ENCODE results near the gene TST. TPM values are rescaled to one million over a fixed set of nuclear protein-coding genes. Genes with fewer than 3 reads are reported as not detected.

The TST gene
- total and polyA plus RNA-seq, 10 of the 15 experiments (the other 5 are each of a cell fraction or from before 2014, with no cell fraction given), result 2.4 to 24.6 (median 10.4) TPM

DNA sequence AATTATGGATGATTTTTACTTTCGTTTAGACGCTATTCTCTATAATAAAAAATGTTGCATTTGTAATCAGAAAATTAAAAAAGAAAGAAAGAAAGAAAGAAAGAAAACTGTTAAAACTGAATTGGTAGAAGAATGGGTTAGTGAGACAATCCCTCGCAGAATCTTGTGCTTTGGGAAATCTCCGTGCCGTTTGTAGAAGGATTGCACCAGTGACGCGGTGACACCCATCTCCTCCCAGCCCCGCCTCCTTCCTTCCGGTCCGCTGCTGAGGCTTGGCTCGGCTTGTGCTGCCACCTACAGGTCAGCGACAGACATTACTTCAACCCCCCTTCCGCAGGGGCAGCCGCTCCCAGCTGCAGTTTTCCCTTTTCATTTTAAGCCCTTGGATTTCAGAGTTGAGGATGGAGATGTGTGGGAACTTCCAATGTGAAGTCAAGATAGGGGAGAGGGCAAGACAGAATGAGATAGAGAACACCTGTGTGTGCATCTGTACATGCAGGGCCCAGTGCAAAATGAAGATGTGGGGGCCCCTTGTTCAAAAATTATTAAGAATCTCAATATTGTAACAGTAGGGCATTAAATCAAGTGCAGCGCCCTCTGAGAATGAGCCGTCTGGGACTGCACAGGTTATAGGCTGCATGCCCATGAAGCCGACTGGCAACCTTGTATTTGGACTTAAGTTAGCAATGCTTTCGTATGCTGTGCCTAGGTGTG, 41.1 kb downstream of the TST start (continued):
- TF ChIP-seq ASH2L (IDR thresholded peaks at IDR 0.05; ENCODE audit: borderline replicate concordance, low read depth), result no peak
- peak; percentile 67 for TF ChIP-seq MXI1 (IDR thresholded peaks at IDR 0.05; ENCODE audit: low read depth, low read length)
- TF ChIP-seq SMC3 (IDR thresholded peaks at IDR 0.05; ENCODE audit: borderline replicate concordance, low read length), result peak; percentile 96
- peak; percentile 85 for TF ChIP-seq PKNOX1 (IDR thresholded peaks at IDR 0.05)
- TF ChIP-seq, protein P1, sequence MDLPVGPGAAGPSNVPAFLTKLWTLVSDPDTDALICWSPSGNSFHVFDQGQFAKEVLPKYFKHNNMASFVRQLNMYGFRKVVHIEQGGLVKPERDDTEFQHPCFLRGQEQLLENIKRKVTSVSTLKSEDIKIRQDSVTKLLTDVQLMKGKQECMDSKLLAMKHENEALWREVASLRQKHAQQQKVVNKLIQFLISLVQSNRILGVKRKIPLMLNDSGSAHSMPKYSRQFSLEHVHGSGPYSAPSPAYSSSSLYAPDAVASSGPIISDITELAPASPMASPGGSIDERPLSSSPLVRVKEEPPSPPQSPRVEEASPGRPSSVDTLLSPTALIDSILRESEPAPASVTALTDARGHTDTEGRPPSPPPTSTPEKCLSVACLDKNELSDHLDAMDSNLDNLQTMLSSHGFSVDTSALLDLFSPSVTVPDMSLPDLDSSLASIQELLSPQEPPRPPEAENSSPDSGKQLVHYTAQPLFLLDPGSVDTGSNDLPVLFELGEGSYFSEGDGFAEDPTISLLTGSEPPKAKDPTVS (IDR thresholded peaks at IDR 0.05; ENCODE audit: low read depth, low read length), result no peak
- TF ChIP-seq NR2C2 (IDR thresholded peaks at IDR 0.05; ENCODE audit: borderline replicate concordance, control insufficient read depth, insufficient read length, low read depth), result no peak
- TF ChIP-seq CREB1 (IDR thresholded peaks at IDR 0.05; ENCODE audit: low read depth), result peak; percentile 81
- TF ChIP-seq NBN (IDR thresholded peaks at IDR 0.05), result peak; percentile 43; the same call in 1 of the 2 replicates
- 0 out of 2 replicates have a peak, but pooled peaks have one; percentile 33 for TF ChIP-seq FOXM1 (IDR thresholded peaks at IDR 0.05; ENCODE audit: low read depth, low read length)
- no peak for TF ChIP-seq CEBPB (IDR thresholded peaks at IDR 0.05; ENCODE audit: borderline replicate concordance in 1 of 2, low read depth in 2 of 2, low read length in 2 of 2)
- TF ChIP-seq, protein P2, sequence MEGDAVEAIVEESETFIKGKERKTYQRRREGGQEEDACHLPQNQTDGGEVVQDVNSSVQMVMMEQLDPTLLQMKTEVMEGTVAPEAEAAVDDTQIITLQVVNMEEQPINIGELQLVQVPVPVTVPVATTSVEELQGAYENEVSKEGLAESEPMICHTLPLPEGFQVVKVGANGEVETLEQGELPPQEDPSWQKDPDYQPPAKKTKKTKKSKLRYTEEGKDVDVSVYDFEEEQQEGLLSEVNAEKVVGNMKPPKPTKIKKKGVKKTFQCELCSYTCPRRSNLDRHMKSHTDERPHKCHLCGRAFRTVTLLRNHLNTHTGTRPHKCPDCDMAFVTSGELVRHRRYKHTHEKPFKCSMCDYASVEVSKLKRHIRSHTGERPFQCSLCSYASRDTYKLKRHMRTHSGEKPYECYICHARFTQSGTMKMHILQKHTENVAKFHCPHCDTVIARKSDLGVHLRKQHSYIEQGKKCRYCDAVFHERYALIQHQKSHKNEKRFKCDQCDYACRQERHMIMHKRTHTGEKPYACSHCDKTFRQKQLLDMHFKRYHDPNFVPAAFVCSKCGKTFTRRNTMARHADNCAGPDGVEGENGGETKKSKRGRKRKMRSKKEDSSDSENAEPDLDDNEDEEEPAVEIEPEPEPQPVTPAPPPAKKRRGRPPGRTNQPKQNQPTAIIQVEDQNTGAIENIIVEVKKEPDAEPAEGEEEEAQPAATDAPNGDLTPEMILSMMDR (IDR thresholded peaks at IDR 0.05 in 2 of 3, conservative IDR thresholded peaks at IDR 0.05 in 1 of 3; ENCODE audit: control insufficient read depth in 2 of 3, extremely low read depth in 1 of 3, insufficient read depth in 1 of 3, low read depth in 3 of 3, low read length in 3 of 3), result peak; percentile 84 to 99 (median 91)
- TF ChIP-seq RELB (IDR thresholded peaks at IDR 0.05; ENCODE audit: low read depth), result peak; percentile 44; the same call in 1 of the 2 replicates
- peak; percentile 53; the same call in 1 of the 2 replicates for TF ChIP-seq YY1 (IDR thresholded peaks at IDR 0.05; ENCODE audit: low read depth, low read length)
- TF ChIP-seq, protein P3, sequence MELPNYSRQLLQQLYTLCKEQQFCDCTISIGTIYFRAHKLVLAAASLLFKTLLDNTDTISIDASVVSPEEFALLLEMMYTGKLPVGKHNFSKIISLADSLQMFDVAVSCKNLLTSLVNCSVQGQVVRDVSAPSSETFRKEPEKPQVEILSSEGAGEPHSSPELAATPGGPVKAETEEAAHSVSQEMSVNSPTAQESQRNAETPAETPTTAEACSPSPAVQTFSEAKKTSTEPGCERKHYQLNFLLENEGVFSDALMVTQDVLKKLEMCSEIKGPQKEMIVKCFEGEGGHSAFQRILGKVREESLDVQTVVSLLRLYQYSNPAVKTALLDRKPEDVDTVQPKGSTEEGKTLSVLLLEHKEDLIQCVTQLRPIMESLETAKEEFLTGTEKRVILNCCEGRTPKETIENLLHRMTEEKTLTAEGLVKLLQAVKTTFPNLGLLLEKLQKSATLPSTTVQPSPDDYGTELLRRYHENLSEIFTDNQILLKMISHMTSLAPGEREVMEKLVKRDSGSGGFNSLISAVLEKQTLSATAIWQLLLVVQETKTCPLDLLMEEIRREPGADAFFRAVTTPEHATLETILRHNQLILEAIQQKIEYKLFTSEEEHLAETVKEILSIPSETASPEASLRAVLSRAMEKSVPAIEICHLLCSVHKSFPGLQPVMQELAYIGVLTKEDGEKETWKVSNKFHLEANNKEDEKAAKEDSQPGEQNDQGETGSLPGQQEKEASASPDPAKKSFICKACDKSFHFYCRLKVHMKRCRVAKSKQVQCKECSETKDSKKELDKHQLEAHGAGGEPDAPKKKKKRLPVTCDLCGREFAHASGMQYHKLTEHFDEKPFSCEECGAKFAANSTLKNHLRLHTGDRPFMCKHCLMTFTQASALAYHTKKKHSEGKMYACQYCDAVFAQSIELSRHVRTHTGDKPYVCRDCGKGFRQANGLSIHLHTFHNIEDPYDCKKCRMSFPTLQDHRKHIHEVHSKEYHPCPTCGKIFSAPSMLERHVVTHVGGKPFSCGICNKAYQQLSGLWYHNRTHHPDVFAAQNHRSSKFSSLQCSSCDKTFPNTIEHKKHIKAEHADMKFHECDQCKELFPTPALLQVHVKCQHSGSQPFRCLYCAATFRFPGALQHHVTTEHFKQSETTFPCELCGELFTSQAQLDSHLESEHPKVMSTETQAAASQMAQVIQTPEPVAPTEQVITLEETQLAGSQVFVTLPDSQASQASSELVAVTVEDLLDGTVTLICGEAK (IDR thresholded peaks at IDR 0.05; ENCODE audit: borderline replicate concordance), result peak; percentile 55; the same call in 1 of the 2 replicates
- TF ChIP-seq GABPA (IDR thresholded peaks at IDR 0.05; ENCODE audit: low read depth), result 0 out of 2 replicates have a peak, but pooled peaks have one; percentile 35
- TF ChIP-seq IRF4 (IDR thresholded peaks at IDR 0.05; ENCODE audit: low read depth, low read length), result 0 out of 2 replicates have a peak, but pooled peaks have one; percentile 54
- 0 out of 2 replicates have a peak, but pooled peaks have one; percentile 45 for TF ChIP-seq RB1 (IDR thresholded peaks at IDR 0.05; ENCODE audit: borderline replicate concordance)
- peak; percentile 30 to 62; a peak in 2 of 4 replicates for TF ChIP-seq BHLHE40 (IDR thresholded peaks at IDR 0.05; ENCODE audit: borderline replicate concordance in 1 of 2, low read depth in 2 of 2, low read length in 1 of 2)
